Lung microvascular endothelial cell (primary cell): ENCODE measurements around the gene SUFU. TPM values are rescaled to one million over a fixed set of nuclear protein-coding genes. Genes with fewer than 3 reads are reported as not detected.
"Not testable (repeated sequence)": the region's sequence is repeated elsewhere in the genome, so short reads cannot be mapped to it uniquely, and the experiment has no call there.

ENCODE experiments used
- DNase-seq, 2 donors: peaks; one replicate each; pipeline versions ENCODE4 v3.0.0 to v3.0.0-alpha.2; 2010; ENCODE audit warnings: low read depth in 2 of 2
- total RNA-seq: library from RNA; depleted of rRNA; stranded (reverse); fragments of >200 nt; gene quantifications from 2 replicates; pipeline ENCODE4 v1.2.1, GENCODE V29; 2014

SUFU gene
- total RNA-seq, 1 donor from 2014 or later = 3.0 TPM

DNA sequence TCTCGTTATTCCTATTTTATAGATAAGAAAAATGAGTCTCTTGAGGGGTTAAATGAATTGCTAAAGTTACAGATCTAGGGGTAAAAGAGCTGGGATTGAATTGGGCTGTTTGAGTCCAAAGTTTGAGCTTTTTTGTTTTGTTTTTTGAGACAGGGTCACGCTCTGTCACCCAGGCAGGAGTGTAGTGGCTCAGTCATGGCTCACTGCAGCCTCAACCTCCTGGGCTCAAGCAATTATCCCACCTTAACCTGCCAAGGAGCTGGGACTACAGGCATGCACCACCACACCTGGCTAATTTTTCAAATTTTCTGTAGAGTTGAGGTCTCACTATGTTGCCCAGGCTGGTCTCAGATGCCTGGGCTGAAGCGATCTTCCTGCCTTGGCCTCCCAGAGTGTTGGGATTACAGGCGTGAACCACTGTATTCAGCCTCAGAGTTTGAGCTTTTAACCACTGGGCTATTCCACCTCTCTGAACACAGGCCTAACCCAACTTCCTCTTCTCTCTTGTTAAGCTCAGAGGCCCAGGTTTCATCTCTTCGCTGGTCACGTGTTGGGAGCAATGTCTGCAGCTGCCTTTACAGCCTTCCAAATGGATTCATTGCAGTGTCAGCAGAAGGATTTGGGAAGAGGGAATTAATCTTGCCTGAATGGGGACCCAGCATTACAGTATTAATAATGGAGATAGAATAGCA, 8.0 kb downstream of the SUFU start:
- DNase-seq = no peak

GRCh38 chr10:102514487-102515311, 10.9 kb downstream of the SUFU start:
- DNase-seq = no peak

DNA sequence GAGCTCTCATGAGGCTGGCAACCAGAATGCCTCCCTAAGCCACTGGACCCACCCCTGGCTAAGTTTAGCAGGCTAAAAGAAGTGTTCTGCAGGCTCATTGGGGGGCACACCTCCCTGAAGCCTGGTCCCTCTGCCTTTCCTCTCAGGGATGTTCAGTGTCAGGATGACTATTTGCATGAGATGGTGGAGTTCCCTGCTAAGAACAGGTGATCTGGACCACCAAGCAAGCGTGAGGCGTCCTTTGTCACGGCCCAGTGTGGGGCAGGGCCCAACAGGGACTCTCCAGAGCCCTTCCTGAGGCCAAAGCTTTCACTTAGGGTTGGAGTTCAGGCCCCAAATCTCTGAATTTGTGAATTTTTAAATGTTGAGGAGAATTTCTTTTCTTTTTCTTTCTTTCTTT, 12.0 kb downstream of the SUFU start:
- DNase-seq = no peak

DNA sequence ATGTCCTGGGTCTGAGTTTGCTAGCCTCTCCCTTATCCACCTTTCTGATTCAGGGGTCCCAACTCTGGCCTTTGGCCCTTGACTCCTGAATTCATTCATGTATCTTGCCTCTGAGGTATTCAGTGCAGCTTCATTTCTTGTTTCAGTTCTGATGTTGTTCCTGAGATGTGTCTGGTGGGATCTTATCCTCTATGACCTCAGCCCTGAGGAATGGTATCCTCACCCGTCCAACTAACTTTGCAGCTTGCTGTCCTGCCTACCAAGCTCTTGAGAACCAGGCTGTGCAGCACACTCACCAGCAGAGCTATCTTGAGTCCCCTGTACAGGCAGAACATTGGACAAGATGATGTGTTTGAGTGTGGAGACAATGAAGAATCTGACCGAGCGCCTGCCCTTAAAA, 13.8 kb downstream of the SUFU start:
- DNase-seq = no peak

GRCh38 chr10:102519246-102519825, 15.6 kb downstream of the SUFU start:
- DNase-seq = no peak

DNA sequence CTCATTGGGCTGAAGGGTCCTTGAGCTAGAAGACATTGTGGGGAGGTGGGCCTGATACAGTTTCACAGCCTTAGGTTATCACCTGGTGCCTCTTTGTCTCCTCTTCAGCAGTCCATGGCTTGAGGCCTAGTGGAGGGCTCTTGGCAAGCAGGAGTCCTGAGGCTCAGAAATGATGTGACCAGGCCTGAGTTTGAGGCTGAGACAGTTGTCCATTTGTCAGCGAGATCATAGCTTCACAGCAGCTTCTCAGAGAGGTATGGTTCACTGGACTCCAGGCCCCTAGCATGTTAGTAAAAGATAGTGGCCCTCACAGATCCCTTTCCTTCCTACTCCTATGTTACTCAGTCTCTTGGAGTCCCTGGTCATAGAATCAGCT, 19.1 kb downstream of the SUFU start:
- DNase-seq = no peak

DNA sequence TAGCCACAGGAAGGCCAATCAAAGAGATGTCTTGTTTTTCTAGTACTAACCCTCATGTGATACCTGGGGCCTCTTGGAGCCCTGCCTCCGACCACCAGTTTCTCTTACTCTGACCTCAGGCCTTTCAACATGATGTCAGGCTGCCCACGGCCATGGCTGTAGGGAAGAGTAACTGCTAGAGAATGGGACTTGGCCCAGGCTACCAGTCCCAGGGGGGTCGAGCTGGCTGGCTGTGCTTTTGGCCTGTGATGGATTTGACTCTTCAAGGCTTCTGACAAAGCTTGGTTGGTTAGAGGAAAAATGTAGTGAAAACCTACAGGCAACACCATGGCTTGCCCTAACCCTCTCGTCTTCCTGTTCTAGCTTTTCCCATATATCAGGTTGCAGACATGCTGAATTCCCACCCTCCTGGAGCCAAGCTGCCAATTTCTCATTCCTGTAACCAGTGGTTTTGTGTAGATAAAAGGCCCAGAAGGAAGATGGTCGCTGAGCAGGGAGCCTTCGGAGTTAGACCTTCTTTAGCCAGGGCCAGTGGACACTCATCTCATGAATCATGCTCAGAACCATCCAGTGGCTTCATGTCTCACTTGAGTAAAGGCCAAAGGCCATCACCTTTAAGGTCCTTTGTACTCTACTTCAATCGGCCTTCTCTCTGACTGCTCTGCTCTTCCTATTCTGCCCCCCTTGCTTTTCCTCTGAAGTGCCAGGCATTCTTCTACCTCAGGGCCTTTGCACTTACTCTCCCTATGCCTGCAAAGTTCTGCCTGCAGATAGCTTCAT, 19.7 kb downstream of the SUFU start:
- DNase-seq = no peak

- no peak for DNase-seq
These were observed 21.0 kb downstream of the SUFU start for GRCh38 chr10:102524746-102525145.

DNA sequence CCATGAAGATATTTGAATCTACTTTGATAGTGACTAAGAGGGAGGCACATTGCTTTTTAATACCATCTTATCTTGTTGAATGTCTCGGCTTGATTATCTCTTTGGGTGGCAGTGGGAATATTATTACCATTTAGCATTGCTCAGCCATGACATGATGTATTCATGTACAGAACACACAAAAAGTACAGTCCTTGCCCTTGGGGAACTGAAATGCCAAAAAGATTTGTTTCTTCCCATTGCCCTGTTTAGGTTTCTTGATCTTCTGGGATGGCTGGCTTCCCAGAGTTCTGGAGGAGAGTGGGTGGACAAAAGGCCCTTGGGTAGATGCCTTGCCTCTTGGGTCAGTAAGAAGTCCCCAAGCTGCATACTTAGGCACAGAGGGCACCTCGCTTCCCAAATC, 23.8 kb downstream of the SUFU start:
- DNase-seq = no peak

DNA sequence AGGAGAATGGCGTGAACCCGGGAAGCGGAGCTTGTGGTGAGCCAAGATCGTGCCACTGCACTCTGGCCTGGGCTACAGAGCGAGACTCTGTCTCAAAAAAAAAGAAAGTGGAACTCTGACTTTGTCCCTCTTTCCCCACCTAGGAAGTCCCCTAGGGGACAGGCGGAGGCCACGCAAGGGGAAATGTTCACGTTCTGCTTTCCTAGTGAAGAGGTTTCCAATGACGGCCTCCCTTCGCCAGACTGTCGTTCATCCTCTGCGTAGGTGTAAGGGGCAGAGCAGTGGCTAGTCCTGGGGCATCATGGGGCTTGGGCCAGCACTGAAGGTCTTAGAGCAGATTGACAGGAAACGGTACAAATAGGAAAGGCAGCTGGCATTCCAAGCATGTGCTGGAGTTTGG, 30.6 kb downstream of the SUFU start:
- no peak for DNase-seq

- DNase-seq = not testable (repeated sequence)
These were observed 31.2 kb downstream of the SUFU start for GRCh38 chr10:102534966-102535365.

DNA sequence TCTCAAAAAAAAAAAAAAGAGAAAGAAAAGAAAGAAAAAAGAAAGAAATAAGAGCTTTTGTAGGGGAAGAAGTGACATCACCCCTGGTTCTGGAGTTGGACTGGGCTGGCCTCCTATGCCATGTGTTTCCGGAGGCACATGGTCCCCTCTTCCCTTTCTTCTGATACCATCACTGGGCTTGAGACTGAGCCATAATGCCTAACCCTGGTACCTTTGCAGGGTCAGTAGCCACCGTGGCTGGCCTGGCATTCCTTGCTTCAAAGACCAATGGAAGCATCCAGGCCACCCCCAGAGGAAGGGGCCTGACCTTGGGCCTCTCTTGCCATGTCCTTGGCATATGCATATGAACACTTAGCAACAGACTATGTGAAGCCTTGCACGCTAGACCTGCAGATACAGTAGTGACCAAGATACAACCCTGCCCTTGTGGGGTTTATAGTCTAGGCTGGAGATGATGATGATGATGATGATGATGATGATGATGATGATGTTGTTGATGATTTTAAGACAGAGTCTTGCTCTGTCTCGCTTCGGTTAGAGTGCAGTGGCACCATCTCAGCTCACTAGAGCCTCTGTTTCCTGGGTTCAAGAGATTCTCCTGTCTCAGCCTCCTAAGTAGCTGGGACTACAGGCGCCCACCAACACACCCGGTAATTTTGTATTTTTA, 31.8 kb downstream of the SUFU start:
- DNase-seq = no peak

- no peak for DNase-seq
These were observed 33.6 kb downstream of the SUFU start for GRCh38 chr10:102537367-102537766.

GRCh38 chr10:102537948-102538347, 34.2 kb downstream of the SUFU start:
- DNase-seq = no peak

GRCh38 chr10:102538811-102539210, 35.0 kb downstream of the SUFU start:
- DNase-seq = no peak

GRCh38 chr10:102540023-102540422, 36.3 kb downstream of the SUFU start:
- peak; percentile 22 to 64 for DNase-seq

DNA sequence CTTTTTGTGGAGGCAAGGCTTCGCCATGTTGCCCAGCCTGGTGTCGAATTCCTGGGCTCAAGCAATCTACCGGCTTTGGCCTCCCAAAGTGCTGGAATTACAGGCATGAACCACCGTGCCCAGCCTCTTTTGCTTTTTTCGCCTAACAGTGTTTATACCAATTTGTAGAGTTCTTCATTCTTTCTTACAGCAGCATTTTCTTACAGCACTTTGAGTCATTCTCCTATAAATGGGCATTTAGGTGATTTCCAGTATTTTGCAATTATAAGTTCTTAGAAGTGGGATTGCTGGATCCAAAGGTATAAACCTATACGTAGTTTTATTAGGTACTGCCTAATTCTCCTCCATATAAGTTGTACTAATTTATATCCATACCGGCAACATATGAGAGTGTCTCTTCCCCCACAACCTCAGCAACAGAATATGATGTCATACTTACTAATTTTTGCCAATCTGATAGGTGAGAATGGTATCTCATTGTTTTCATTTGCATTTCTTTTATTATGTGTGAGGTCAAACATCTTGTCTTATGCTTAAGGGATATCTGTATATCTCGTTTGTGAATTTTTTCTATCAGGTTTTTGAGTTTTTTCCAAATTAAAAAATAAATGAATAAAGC, 39.1 kb downstream of the SUFU start:
- no peak for DNase-seq

- no peak for DNase-seq
These were observed 41.6 kb downstream of the SUFU start for GRCh38 chr10:102545265-102545871.

GRCh38 chr10:102545997-102546396, 42.2 kb downstream of the SUFU start:
- DNase-seq = no peak

DNA sequence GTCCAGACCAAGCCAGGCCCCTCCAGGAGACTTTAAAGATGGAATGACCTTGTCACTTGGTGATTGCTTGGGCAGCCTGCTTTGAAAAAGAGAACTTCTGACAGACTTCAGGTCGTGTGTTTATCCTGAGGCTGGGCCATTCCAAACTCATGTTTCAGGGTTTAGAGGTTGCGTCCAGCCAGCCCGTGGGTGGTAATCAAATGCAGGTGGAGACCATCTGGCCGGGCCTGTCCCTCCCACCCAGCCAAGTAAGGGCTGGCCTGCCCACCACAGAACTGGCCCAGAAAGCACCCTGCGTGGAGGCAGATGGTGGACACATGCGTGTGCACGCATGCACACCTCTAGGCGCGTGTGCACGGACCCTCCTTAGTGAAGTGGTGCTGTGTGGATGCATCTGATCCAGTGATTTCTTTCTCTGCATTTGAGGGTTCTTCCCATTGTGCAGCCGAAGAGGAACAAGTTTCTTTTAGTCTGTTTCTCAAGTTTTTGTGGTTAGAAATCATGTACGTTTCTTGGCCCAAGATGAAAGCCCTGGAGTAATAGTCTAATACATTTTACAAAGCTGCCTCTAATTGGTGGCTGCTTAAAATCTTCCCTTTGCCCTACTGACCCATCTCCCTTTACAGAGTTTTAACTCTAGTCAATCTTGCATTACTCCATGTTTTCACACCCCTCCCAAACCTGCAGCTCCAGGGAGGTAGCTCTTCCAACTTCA, 43.0 kb downstream of the SUFU start:
- DNase-seq = no peak
